GM18505 (cell line): ENCODE data around the gene LOXHD1.

Experiments used
- ATAC-seq: cut with Tn5 transposase; IDR thresholded peaks from one replicate; pipeline ENCODE4 v1.9.1; 2021; ENCODE audit not compliant: unreplicated experiment
- POLR2A ChIP-seq: IDR thresholded peaks from 4 replicates; pipeline ENCODE4 v1.6.1; 2011; ENCODE audit warnings: borderline replicate concordance; ENCODE audit not compliant: insufficient read depth, insufficient read length; ENCODE audit errors: extremely low read depth

The LOXHD1 gene

DNA sequence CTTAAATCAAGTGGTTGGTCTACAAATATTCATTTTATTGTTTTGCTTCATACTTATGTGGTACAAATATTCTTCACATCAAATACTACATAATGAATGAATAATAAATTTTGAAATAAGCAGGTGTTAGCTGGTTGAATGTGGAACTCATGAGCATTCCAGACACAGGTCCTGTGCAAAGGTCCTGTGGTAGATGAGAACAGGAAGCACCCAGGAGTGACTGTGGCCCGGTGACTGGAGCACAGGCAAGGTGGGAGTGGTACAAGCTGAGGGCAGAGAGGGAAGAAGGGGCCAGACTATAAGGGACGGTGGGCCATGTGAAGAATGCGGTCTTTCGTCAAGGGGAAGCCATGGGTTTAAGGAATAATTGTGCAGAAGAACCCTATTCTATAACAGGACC is 26.2 kb upstream of the LOXHD1 start:
- no peak for TF ChIP-seq POLR2A
- no peak for ATAC-seq

DNA sequence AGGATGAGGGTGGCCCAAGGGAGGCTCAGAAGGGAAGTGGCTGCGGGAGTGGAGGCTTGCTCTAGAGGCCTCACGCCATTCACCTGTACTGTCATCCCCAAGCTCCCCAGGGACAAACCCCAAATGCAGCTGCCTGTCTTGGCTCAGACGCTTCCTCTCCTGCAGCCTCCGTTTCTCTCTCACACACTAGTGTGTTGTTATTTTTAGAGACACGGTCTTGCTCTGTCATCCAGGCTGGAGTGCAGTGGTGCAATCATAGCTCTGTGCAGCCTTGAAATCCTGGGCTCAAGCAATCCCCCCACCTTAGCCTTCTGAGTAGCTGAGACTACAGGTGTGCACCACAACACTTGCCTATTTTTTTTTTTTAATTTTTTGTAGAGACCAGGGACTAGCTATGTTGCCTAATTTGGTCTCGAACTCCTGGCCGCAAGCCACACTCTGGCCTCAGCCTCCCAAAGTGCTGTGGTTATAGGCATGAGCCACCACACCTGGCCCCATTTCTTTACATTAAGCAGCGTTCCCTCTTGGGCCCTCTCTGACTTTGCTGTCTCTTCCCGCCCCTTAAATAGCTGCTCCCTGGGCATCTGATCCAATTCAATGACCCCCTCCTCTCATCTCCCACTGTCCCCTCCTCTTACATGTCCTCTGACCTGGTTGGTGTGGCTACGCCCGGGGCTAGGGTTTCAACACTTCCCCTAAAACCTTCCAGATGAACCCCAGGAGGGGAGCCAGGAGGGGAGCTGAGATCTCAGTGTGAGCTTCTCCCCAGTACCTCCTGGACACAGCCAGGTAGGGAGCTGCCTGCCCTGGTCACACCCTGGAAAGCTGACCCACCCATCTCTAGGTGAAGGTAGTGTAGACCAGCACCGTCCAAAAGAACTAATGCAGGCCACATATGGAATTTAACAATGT is 24.0 kb upstream of the LOXHD1 start:
- no peak for TF ChIP-seq POLR2A
- ATAC-seq, result no peak

DNA sequence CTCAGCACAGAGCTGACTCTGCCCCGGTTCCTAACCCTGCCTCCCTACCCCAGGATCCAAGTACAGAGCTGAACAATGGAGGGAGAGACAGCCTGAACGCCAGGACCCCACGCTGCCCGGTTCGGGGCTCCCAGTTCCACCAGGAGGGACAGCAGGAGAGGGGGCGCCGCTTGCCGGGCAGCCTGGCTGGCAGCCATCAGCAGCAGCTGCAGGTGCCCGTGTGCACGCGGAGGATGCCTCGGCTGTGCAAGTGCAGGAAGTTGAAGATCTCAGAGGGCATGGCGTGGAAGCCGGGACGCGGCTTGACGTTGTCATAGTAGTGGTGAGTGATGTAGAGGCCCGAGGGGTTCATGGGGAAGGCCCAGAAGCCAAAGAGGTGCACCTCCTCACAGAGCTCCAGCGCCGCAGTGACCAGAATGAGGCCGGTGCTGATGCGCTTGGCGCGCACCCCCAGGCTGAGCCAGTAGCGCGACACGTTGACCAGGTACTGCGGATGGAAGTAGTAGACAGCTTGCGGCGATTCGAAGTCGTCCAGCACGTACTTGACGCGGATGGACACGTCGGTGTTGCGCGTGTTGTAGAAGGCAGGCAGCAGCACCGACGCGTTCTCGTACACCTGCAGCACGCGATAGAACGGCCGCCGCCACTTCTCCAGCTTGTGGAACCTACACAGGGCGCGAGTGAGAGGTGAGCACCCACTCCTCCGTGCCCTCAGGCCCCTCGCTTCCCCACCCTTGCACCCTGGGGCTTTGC is 23.0 kb upstream of the LOXHD1 start:
- no peak for TF ChIP-seq POLR2A
- no peak for ATAC-seq

DNA sequence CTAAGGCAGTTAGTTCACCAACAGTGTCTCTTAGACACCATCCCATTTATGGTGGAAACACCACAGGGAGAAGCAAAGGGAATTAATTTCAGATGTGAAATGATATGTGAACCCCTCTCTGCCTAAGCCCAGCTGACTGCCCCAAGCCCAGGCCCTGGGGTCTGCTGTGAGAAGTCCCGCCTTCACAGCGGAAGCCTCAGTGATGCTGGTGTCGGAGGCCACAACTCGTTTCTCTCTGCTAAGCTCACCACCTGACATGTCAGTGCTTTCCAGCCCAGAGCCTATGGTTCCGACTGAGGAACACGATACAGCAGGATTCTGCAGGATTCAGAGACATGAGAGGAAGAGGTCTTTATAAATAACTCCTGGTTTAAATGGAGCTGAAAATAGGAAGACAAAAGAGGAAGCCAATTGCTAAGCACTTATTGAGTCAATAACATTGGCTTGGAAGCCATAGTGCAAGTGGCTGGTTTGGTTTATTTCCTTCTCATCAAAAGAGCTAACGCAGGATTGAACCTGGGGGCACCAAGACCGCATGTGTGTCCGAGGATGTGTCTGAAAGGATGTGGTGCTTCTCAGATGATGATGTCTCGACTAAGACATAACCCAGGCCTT is 21.9 kb upstream of the LOXHD1 start:
- ATAC-seq, result no peak
- no peak for TF ChIP-seq POLR2A

- TF ChIP-seq POLR2A, result no peak
- ATAC-seq, result no peak
These were observed 21.0 kb upstream of the LOXHD1 start for GRCh38 chr18:46678041-46678440.

- no peak for ATAC-seq
- TF ChIP-seq POLR2A, result no peak
These were observed 20.6 kb upstream of the LOXHD1 start for GRCh38 chr18:46677611-46678010.

- no peak for ATAC-seq
- no peak for TF ChIP-seq POLR2A
These were observed 19.3 kb upstream of the LOXHD1 start for GRCh38 chr18:46676182-46676835.

GRCh38 chr18:46675112-46675511 is 18.1 kb upstream of the LOXHD1 start:
- ATAC-seq, result no peak
- no peak for TF ChIP-seq POLR2A

DNA sequence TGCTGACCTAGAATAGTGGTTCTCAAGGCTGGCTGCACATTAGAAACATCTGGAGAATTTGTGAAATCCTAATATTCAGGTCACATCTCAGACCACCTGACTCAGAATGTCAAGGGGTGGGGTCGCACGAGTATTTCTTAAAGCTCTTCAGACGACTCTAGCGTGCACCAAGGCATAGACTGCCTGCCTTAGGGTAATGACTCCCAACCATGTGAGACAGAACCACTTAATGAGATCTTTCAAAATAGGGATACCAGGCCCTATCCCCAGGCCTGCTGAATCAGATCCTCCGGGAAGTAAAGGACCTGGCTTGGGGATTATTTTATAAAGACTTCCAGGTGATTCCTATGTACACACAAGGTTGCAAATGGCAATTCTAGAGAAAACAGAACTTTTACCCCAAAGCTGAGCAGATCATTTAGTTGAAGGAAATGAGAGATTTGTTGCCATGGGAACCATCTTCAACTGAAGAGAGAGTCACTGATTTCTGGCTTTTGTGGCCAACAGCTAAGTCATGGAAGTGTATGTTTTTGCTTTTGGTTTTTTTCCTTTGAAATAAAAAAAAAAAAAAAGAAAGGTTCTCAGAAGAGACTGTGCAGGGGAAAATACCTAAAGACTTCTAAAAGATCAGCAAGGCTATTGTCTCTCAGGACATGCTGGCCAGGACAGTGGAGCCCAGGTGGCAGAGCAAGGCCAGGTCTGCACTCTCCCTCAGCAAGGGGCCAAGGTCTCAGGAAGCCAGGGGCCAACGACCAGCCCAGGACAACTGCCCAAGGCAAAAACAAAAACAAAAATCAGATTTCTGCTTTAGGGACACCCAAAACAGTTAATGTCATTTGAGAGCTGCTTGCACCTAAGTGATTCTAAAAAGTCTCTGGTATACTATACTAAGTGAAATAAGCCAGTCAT is 15.3 kb upstream of the LOXHD1 start:
- TF ChIP-seq POLR2A, result no peak
- no peak for ATAC-seq

DNA sequence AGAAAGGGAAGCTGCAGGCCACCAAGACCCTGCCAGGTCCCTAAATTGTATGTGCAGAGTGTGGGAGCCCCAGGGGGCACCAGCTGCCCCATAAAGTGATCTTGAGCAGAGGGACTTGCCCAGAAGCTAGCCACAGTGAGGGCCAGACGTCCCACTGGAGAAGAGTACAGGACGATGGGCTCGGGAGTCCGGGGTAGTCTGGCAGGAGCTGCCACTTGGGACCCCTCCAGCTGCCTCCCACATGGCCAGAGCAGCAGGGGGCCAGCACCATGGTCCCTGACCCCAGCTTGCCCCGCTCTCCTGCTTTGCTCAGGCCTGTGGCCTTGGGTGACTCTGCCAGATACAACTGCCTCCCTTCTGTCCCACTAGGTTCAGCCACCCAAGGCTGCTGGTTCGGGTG is 11.7 kb upstream of the LOXHD1 start:
- TF ChIP-seq POLR2A, result no peak

GRCh38 chr18:46668135-46668534 is 11.1 kb upstream of the LOXHD1 start:
- TF ChIP-seq POLR2A, result no peak
- no peak for ATAC-seq

More for the DNA sequence above, 11.7 kb upstream of the LOXHD1 start:
- ATAC-seq, result no peak

DNA sequence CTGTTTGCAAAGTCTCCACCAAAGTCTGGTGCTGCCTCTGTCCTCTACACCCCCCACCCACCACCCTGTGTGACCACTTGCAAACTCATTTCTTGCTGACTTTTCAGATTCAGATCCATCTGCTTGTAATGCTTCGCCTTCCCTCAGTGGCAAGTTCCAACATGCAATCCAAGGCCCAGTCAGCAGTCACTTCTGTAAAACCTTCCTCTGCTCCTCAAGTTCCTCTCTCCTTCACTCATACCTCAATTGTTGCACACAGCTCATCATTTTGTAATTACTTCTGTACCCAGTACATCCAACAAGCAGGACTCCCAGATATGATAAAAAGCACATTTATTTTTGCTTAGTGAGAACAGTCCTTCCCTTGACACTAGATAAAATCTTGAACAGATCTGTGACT is 6.5 kb upstream of the LOXHD1 start:
- TF ChIP-seq POLR2A, result no peak
- no peak for ATAC-seq
